ENCODE results near the gene LETM1. TPM values are rescaled to one million over a fixed set of nuclear protein-coding genes. Genes with fewer than 3 reads are reported as not detected.
"Not testable (repeated sequence)": the region's sequence is repeated elsewhere in the genome, so short reads cannot be mapped to it uniquely, and the experiment has no call there.

LETM1 gene
- total and polyA plus RNA-seq, 2 experiments from 2014 or later, result 29.4 to 46.0 TPM

- TF ChIP-seq, protein P1, sequence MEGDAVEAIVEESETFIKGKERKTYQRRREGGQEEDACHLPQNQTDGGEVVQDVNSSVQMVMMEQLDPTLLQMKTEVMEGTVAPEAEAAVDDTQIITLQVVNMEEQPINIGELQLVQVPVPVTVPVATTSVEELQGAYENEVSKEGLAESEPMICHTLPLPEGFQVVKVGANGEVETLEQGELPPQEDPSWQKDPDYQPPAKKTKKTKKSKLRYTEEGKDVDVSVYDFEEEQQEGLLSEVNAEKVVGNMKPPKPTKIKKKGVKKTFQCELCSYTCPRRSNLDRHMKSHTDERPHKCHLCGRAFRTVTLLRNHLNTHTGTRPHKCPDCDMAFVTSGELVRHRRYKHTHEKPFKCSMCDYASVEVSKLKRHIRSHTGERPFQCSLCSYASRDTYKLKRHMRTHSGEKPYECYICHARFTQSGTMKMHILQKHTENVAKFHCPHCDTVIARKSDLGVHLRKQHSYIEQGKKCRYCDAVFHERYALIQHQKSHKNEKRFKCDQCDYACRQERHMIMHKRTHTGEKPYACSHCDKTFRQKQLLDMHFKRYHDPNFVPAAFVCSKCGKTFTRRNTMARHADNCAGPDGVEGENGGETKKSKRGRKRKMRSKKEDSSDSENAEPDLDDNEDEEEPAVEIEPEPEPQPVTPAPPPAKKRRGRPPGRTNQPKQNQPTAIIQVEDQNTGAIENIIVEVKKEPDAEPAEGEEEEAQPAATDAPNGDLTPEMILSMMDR (IDR thresholded peaks at IDR 0.05; ENCODE audit: poor library complexity), result no peak
- TF ChIP-seq EZH2phosphoT487 (IDR thresholded peaks at IDR 0.05; ENCODE audit: low read depth, severe bottlenecking, unreplicated experiment) (no peak), EZH2 (IDR thresholded peaks at IDR 0.05; ENCODE audit: borderline replicate concordance) (no peak)
- peaks cover 17% of the 10 kb centered on the region for H4K20me1 ChIP-seq (ENCODE audit: insufficient read depth, poor library complexity, severe bottlenecking)
- no peaks in the 10 kb centered on the region for H3K9me3 ChIP-seq (ENCODE audit: low read depth)
Observed at GRCh38 chr4:1846580-1846979, 9.4 kb downstream of the LETM1 start.

DNA sequence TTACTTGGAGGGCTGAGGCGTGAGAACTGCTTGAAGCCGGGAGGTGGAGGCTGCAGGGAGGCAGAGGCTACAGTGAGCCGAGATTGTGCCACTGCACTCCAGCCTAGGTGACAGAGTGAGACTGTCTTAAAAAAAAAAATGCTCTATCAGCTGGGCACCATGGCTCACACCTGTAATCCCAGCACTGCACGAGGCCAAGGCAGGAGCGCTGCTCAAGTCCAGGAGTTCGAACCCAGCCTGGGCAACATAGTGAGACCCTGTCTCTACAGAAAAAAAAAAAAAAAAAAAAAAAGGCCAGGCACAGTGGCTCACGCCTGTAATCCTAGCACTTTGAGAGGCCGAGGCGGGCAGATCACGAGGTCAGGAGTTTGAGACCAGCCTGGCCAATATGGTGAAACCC is 11.3 kb downstream of the LETM1 start:
- H2AFZ ChIP-seq; H3K4me3 ChIP-seq; DNase-seq (ENCODE audit: low spot score); H3K27me3 ChIP-seq; H4K20me1 ChIP-seq (ENCODE audit: insufficient read depth, poor library complexity, severe bottlenecking); H3K4me2 ChIP-seq; H3K27ac ChIP-seq; H3K9me3 ChIP-seq (ENCODE audit: low read depth); H3K36me3 ChIP-seq (replicated peaks; ENCODE audit: insufficient read depth, low read depth); H3K4me1 ChIP-seq (ENCODE audit: insufficient read depth); H3K9me2 ChIP-seq (replicated peaks; ENCODE audit: insufficient read depth): not testable (repeated sequence)
- WGBS (ENCODE audit: low lambda C conversion rate, missing lambda C conversion rate), result 98% methylated on average over 10 of the region's 10 CpGs
- peaks cover 33% of the 10 kb centered on the region for H3K79me2 ChIP-seq

More at GRCh38 chr4:1846580-1846979, 9.4 kb downstream of the LETM1 start:
- no peak overlapping the region for H3K27ac ChIP-seq
- DNase-seq (ENCODE audit: low spot score), result no peak
- H3K4me2 ChIP-seq, result no peak overlapping the region
- WGBS (ENCODE audit: low lambda C conversion rate, missing lambda C conversion rate), result 91% methylated on average over 2 of the region's 2 CpGs
- H3K36me3 ChIP-seq (replicated peaks; ENCODE audit: insufficient read depth, low read depth), result no peaks in the 10 kb centered on the region
- H3K27me3 ChIP-seq, result no peaks in the 10 kb centered on the region
- no peaks in the 10 kb centered on the region for H3K4me1 ChIP-seq (ENCODE audit: insufficient read depth)
- no peak overlapping the region for H2AFZ ChIP-seq
- H3K4me3 ChIP-seq, result no peak overlapping the region
- no peaks in the 10 kb centered on the region for H3K9me2 ChIP-seq (replicated peaks; ENCODE audit: insufficient read depth)
- peaks cover 51% of the 10 kb centered on the region for H3K79me2 ChIP-seq

DNA sequence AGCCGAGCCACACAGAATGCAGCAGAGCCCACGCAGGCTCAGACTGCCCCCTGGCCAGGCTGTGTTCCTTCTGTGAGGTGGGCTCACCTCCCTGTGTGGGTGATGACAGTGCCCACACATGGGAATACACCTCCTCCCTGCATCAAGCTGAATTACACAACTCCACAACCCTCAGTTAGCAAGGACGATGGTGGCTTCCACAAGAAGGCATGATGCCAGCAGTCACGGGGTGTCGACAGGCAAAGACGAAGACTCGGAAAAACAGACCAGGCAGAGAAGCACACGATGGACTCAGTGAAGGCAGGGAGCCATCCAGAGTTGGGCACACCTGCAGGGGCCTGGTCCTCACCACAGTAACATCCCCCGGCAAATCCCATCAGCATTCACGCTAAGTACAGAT is 12.1 kb downstream of the LETM1 start:
- H3K27ac ChIP-seq, result no peak overlapping the region
- no peaks in the 10 kb centered on the region for H3K4me1 ChIP-seq (ENCODE audit: insufficient read depth)
- H2AFZ ChIP-seq, result no peak overlapping the region
- H4K20me1 ChIP-seq (ENCODE audit: insufficient read depth, poor library complexity, severe bottlenecking), result peaks cover 7% of the 10 kb centered on the region
- H3K79me2 ChIP-seq, result peaks cover 25% of the 10 kb centered on the region
- TF ChIP-seq, protein P1 (IDR thresholded peaks at IDR 0.05; ENCODE audit: poor library complexity), result no peak
- TF ChIP-seq EZH2phosphoT487 (IDR thresholded peaks at IDR 0.05; ENCODE audit: low read depth, severe bottlenecking, unreplicated experiment) (no peak), EZH2 (IDR thresholded peaks at IDR 0.05; ENCODE audit: borderline replicate concordance) (no peak)
- H3K9me3 ChIP-seq (ENCODE audit: low read depth), result no peaks in the 10 kb centered on the region
- no peak for DNase-seq (ENCODE audit: low spot score)
- no peak overlapping the region for H3K4me3 ChIP-seq
- H3K27me3 ChIP-seq, result no peaks in the 10 kb centered on the region
- H3K36me3 ChIP-seq (replicated peaks; ENCODE audit: insufficient read depth, low read depth), result no peaks in the 10 kb centered on the region
- H3K9me2 ChIP-seq (replicated peaks; ENCODE audit: insufficient read depth), result no peaks in the 10 kb centered on the region
- no peak overlapping the region for H3K4me2 ChIP-seq
- WGBS (ENCODE audit: low lambda C conversion rate, missing lambda C conversion rate), result 88% methylated on average over 10 of the region's 10 CpGs

DNA sequence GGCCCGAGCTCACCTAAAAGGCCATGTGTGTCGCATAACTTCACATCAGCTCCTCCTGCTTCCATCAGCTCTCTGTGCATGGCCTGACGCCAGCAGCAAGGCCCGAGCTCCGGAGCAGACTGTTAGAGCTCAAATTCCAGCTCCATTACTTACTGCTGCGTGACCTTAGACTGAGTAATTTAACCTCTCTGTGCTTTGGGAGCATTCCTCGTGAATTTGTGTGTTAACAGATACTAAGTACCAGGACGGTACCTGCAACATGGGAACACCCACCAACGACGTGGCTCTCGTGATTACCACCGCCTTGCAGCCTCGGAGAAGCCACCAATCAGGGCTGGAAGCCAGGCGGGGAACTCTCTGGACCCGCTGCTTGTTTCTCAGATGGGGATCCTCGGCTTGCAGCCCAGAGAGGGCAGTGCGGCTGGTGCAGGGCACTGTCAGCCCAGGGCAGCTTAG is 12.9 kb downstream of the LETM1 start:
- H3K9me3 ChIP-seq (ENCODE audit: low read depth), result no peaks in the 10 kb centered on the region
- H3K27ac ChIP-seq, result no peak overlapping the region
- no peaks in the 10 kb centered on the region for H3K4me1 ChIP-seq (ENCODE audit: insufficient read depth)
- WGBS (ENCODE audit: low lambda C conversion rate, missing lambda C conversion rate), result 88% methylated on average over 17 of the region's 17 CpGs
- H3K27me3 ChIP-seq, result no peaks in the 10 kb centered on the region
- TF ChIP-seq, protein P1 (IDR thresholded peaks at IDR 0.05; ENCODE audit: poor library complexity), result no peak
- no peak for TF ChIP-seq EZH2phosphoT487 (IDR thresholded peaks at IDR 0.05; ENCODE audit: low read depth, severe bottlenecking, unreplicated experiment)
- no peak for TF ChIP-seq EZH2 (IDR thresholded peaks at IDR 0.05; ENCODE audit: borderline replicate concordance)
- no peaks in the 10 kb centered on the region for H3K9me2 ChIP-seq (replicated peaks; ENCODE audit: insufficient read depth)
- no peak overlapping the region for H3K4me3 ChIP-seq
- H4K20me1 ChIP-seq (ENCODE audit: insufficient read depth, poor library complexity, severe bottlenecking), result peaks cover 6% of the 10 kb centered on the region
- no peak overlapping the region for H2AFZ ChIP-seq
- no peak overlapping the region for H3K4me2 ChIP-seq
- DNase-seq (ENCODE audit: low spot score), result no peak
- H3K36me3 ChIP-seq (replicated peaks; ENCODE audit: insufficient read depth, low read depth), result no peaks in the 10 kb centered on the region
- H3K79me2 ChIP-seq, result peaks cover 28% of the 10 kb centered on the region
